Lung (tissue), 12 donors: ENCODE data around the gene KHNYN. TPM values are rescaled to one million over a fixed set of nuclear protein-coding genes. Genes with fewer than 3 reads are reported as not detected.

Experiments
- ATAC-seq: fragments of 200-7000 bp; cut with Tn5 transposase; one replicate; pipeline ENCODE4 v1.9.1; 2020; ENCODE audit warnings: moderate number of reproducible peaks; ENCODE audit not compliant: insufficient read depth, low FRiP score
- DNase-seq, 3 donors: peaks; one replicate each; pipeline ENCODE4 v3.0.0-alpha.2; 2013 to 2017
- H3K27ac ChIP-seq, 2 donors: one replicate each; pipeline ENCODE4 v1.5.1; 2013; ENCODE audit warnings: mild to moderate bottlenecking in 2 of 2, moderate library complexity in 2 of 2, control low read depth in 1 of 2, inconsistent platforms in 1 of 2, low read depth in 1 of 2, low read length in 1 of 2
- H3K27me3 ChIP-seq, 3 donors: one replicate each; pipeline ENCODE4 v1.5.1; 2013; ENCODE audit warnings: low read length in 2 of 3; ENCODE audit not compliant: control insufficient read depth in 3 of 3, insufficient read depth in 3 of 3
- H3K36me3 ChIP-seq, 4 donors: one replicate each; pipeline ENCODE4 v1.5.1; 2013; ENCODE audit warnings: low read length in 4 of 4, mild to moderate bottlenecking in 1 of 4, moderate library complexity in 1 of 4; ENCODE audit not compliant: control insufficient read depth in 4 of 4, insufficient read depth in 4 of 4
- H3K4me1 ChIP-seq, 5 donors: one replicate each; pipeline ENCODE4 v1.5.1; 2013; ENCODE audit warnings: low read length in 5 of 5, mild to moderate bottlenecking in 2 of 5, moderate library complexity in 1 of 5; ENCODE audit not compliant: control insufficient read depth in 5 of 5, insufficient read depth in 5 of 5
- H3K4me3 ChIP-seq: one replicate; pipeline ENCODE4 v1.5.1; 2013; ENCODE audit warnings: mild to moderate bottlenecking, control low read depth, moderate library complexity
- H3K9ac ChIP-seq, 2 donors: one replicate each; pipeline ENCODE4 v1.5.1; 2013; ENCODE audit warnings: low read length in 2 of 2, control low read depth in 1 of 2; ENCODE audit not compliant: insufficient read depth in 1 of 2
- H3K9me3 ChIP-seq, 4 donors: one replicate each; pipeline ENCODE4 v1.5.1; 2013; ENCODE audit warnings: low read length in 3 of 4, mild to moderate bottlenecking in 1 of 4, moderate library complexity in 1 of 4; ENCODE audit not compliant: control insufficient read depth in 4 of 4, insufficient read depth in 3 of 4
- WGBS, 2 donors: extraction: QIAGEN DNeasy Blood & Tissue Kit; methylation state at CpG; one replicate each; pipeline ENCODE4 v1.1.7; 2013; 5-methylcytosine and 5-hydroxymethylcytosine counted together
- polyA plus RNA-seq, 2 donors: library from polyadenylated mRNA; stranded (reverse); fragments of 200-250 nt; gene quantifications; one replicate each; pipeline ENCODE4 v1.2.1, GENCODE V29; 2013
- total RNA-seq, 2 donors: library from RNA; depleted of rRNA in 1 of 2; stranded (reverse); fragments of >200 nt in 1 of 2; gene quantifications; one replicate each; pipeline ENCODE4 v1.2.1, GENCODE V29; 2014 to 2021
- TF ChIP-seq, protein P1 (sequence below): IDR thresholded peaks from 2 replicates; pipeline ENCODE4 v1.5.1; 2012; ENCODE audit warnings: mild to moderate bottlenecking; ENCODE audit errors: control extremely low read depth, extremely low read depth
- donor health status: control.
- donor health status: control.
- donor health status: Bipolar disorder and iron deficiency.
- donor health status: healthy.
- donor health status: DM: yes; HTN: yes; CAD: no.

The KHNYN gene
- total and polyA plus RNA-seq, 4 donors, result 27.0 to 60.2 (median 41.1) TPM

DNA sequence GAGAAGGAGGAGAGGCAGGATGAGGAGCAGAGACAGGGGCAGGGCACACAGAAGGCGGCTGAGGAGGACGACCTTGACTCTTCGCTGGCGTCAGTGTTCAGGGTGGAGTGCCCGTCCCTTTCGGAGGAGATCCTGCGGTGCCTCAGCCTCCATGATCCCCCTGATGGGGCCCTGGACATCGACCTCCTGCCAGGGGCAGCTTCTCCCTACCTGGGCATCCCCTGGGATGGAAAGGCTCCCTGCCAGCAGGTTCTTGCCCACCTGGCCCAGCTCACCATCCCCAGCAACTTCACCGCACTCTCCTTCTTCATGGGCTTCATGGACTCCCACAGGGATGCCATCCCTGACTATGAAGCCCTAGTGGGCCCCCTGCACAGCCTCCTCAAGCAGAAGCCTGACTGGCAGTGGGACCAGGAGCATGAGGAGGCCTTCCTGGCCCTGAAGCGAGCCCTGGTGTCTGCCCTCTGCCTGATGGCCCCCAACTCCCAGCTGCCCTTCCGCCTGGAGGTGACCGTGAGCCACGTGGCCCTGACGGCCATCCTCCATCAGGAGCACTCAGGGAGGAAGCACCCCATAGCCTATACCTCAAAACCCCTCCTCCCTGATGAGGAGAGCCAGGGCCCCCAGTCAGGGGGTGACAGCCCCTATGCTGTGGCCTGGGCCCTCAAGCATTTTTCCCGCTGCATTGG is 14.9 kb upstream of the KHNYN start:
- Histone ChIP-seq H3K27ac (no peak overlapping the region), H3K27me3 (no peaks in the 10 kb centered on the region), H3K9ac (no peak overlapping the region), H3K4me3 (no peak overlapping the region), H3K36me3 (peaks cover 0 to 48% (median 27%) of the 10 kb centered on the region in 4 donors), H3K4me1 (peaks cover 0 to 7% (median 3%) of the 10 kb centered on the region in 5 donors), H3K9me3 (no peaks in the 10 kb centered on the region)
- ATAC-seq (no peak), DNase-seq (no peak)
- WGBS, 2 donors, result 90 to 94% methylated on average over 15 of the region's 15 CpGs
- TF ChIP-seq, protein P1, sequence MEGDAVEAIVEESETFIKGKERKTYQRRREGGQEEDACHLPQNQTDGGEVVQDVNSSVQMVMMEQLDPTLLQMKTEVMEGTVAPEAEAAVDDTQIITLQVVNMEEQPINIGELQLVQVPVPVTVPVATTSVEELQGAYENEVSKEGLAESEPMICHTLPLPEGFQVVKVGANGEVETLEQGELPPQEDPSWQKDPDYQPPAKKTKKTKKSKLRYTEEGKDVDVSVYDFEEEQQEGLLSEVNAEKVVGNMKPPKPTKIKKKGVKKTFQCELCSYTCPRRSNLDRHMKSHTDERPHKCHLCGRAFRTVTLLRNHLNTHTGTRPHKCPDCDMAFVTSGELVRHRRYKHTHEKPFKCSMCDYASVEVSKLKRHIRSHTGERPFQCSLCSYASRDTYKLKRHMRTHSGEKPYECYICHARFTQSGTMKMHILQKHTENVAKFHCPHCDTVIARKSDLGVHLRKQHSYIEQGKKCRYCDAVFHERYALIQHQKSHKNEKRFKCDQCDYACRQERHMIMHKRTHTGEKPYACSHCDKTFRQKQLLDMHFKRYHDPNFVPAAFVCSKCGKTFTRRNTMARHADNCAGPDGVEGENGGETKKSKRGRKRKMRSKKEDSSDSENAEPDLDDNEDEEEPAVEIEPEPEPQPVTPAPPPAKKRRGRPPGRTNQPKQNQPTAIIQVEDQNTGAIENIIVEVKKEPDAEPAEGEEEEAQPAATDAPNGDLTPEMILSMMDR, result no peak

GRCh38 chr14:24415421-24416253 is 14.1 kb upstream of the KHNYN start:
- no peaks in the 10 kb centered on the region for H3K27me3 ChIP-seq
- peaks cover 0 to 41% (median 22%) of the 10 kb centered on the region in 4 donors for H3K36me3 ChIP-seq
- no peak for ATAC-seq
- no peak overlapping the region for H3K4me3 ChIP-seq
- peaks cover 0 to 7% (median 3%) of the 10 kb centered on the region in 5 donors for H3K4me1 ChIP-seq
- no peak overlapping the region for H3K9ac ChIP-seq
- H3K27ac ChIP-seq, result no peak overlapping the region
- WGBS, 2 donors, result 92 to 94% methylated on average over 25 of the region's 25 CpGs
- no peaks in the 10 kb centered on the region for H3K9me3 ChIP-seq
- DNase-seq, result no peak
- TF ChIP-seq, protein P1, result no peak

DNA sequence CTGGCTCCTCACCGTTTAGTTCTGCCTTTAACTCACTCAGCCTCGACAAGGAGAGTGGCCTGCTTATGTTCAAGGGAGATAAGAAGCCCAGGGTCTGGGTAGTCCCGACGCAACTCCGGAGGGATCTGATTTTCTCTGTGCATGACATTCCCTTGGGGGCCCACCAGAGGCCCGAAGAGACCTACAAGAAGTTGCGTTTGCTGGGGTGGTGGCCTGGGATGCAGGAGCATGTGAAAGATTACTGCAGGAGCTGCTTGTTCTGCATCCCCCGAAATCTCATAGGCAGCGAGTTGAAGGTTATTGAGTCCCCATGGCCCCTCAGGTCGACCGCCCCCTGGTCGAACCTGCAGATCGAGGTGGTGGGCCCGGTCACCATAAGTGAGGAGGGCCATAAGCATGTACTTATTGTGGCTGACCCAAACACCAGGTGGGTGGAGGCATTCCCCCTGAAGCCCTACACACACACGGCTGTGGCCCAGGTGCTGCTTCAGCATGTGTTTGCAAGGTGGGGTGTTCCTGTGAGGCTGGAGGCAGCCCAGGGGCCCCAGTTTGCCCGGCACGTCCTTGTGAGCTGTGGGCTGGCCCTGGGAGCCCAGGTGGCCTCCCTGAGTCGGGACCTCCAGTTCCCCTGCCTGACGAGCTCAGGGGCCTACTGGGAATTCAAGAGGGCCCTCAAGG is 13.4 kb upstream of the KHNYN start:
- no peak overlapping the region for H3K9ac ChIP-seq
- H3K9me3 ChIP-seq, result no peaks in the 10 kb centered on the region

More for the DNA sequence above, 13.4 kb upstream of the KHNYN start:
- Histone ChIP-seq H3K4me3 (no peak overlapping the region), H3K4me1 (peaks cover 0 to 7% (median 3%) of the 10 kb centered on the region in 5 donors), H3K27ac (no peak overlapping the region), H3K36me3 (peaks cover 0 to 34% (median 19%) of the 10 kb centered on the region in 4 donors), H3K27me3 (no peaks in the 10 kb centered on the region)
- WGBS, 2 donors, result 79 to 82% methylated on average over 19 of the region's 19 CpGs
- TF ChIP-seq, protein P1, result no peak
- no peak for DNase-seq
- no peak for ATAC-seq
